GM03348 (cell line): Measurements from ENCODE around the gene PRR14L.
A peak's percentile ranks its signal among the peaks of the same experiment; 100 is the strongest.
"Not testable (repeated sequence)": the region's sequence is repeated elsewhere in the genome, so short reads cannot be mapped to it uniquely, and the experiment has no call there.

Source experiments
- DNase-seq: peaks from one replicate; pipeline ENCODE4 v3.0.0; 2012; ENCODE audit warnings: low spot score

Gene PRR14L

GRCh38 chr22:31740314-31740713 lies 9.6 kb downstream of the PRR14L start:
- not testable (repeated sequence) for DNase-seq

- no peak for DNase-seq
These were observed 10.1 kb downstream of the PRR14L start for GRCh38 chr22:31739795-31740201.

- no peak for DNase-seq
These were observed 11.4 kb downstream of the PRR14L start for GRCh38 chr22:31738566-31738965.

- no peak for DNase-seq
These were observed 12.0 kb downstream of the PRR14L start for GRCh38 chr22:31737932-31738331.

GRCh38 chr22:31736458-31736857 lies 13.5 kb downstream of the PRR14L start:
- DNase-seq: no peak

- peak; percentile 63 for DNase-seq
These were observed 15.4 kb downstream of the PRR14L start for GRCh38 chr22:31734512-31734911.

- no peak for DNase-seq
These were observed 16.3 kb downstream of the PRR14L start for GRCh38 chr22:31733580-31734079.

- no peak for DNase-seq
These were observed 17.7 kb downstream of the PRR14L start for GRCh38 chr22:31732089-31732829.

- no peak for DNase-seq
These were observed 19.6 kb downstream of the PRR14L start for GRCh38 chr22:31730344-31730711.

- DNase-seq: no peak
These were observed 21.1 kb downstream of the PRR14L start for GRCh38 chr22:31728857-31729256.

GRCh38 chr22:31726692-31727091 lies 23.2 kb downstream of the PRR14L start:
- DNase-seq: no peak

GRCh38 chr22:31723723-31724122 lies 26.2 kb downstream of the PRR14L start:
- DNase-seq: no peak

GRCh38 chr22:31719850-31720471 lies 30.0 kb downstream of the PRR14L start:
- no peak for DNase-seq

GRCh38 chr22:31715147-31715778 lies 34.7 kb downstream of the PRR14L start:
- no peak for DNase-seq

GRCh38 chr22:31711226-31711625 lies 38.7 kb downstream of the PRR14L start:
- DNase-seq: not testable (repeated sequence)

GRCh38 chr22:31707519-31707918 lies 42.4 kb downstream of the PRR14L start:
- DNase-seq: no peak

GRCh38 chr22:31695423-31695822 lies 54.5 kb downstream of the PRR14L start:
- no peak for DNase-seq

GRCh38 chr22:31694046-31694445 lies 55.9 kb downstream of the PRR14L start:
- not testable (repeated sequence) for DNase-seq

- no peak for DNase-seq
These were observed 57.6 kb downstream of the PRR14L start for GRCh38 chr22:31692186-31692886.

- no peak for DNase-seq
These were observed 58.5 kb downstream of the PRR14L start for GRCh38 chr22:31691408-31691807.

- no peak for DNase-seq
These were observed 66.5 kb downstream of the PRR14L start for GRCh38 chr22:31683181-31684105.
